HepG2 (cell line): Measurements from ENCODE around the gene ACACB. TPM values are rescaled to one million over a fixed set of nuclear protein-coding genes. Genes with fewer than 3 reads are reported as not detected.
A peak's percentile ranks its signal among the peaks of the same experiment; 100 is the strongest.

Source experiments
- CAMTA2 ChIP-seq: sonication (generic); formaldehyde crosslinking; IDR thresholded peaks from 2 replicates; pipeline ENCODE4 v1.4.0; 2020; ENCODE audit warnings: mild to moderate bottlenecking, missing genetic modification reagents, borderline replicate concordance
- DDIT3 ChIP-seq: sonication (generic); formaldehyde crosslinking; IDR thresholded peaks from 2 replicates; pipeline ENCODE4 v1.4.0; 2020; ENCODE audit warnings: mild to moderate bottlenecking, missing genetic modification reagents
- FOXK2 ChIP-seq: fragments of 450-650 bp; IDR thresholded peaks from 2 replicates; pipeline ENCODE4 v1.6.1; 2016
- HNRNPLL ChIP-seq: fragments of 200-400 bp; formaldehyde crosslinking; IDR thresholded peaks from 2 replicates; pipeline ENCODE4 v1.6.1; 2017; ENCODE audit warnings: mild to moderate bottlenecking, low read depth, low read length; ENCODE audit not compliant: poor library complexity, severe bottlenecking
- KAT7 ChIP-seq: IDR thresholded peaks from 2 replicates; pipeline ENCODE4 v1.6.1; 2018; ENCODE audit warnings: borderline replicate concordance, missing compliant biosample characterization
- MLLT10 ChIP-seq: sonication (generic); formaldehyde crosslinking; IDR thresholded peaks from 2 replicates; pipeline ENCODE4 v1.4.0; 2020; ENCODE audit warnings: missing genetic modification reagents
- SIN3A ChIP-seq: IDR thresholded peaks from 2 replicates; pipeline ENCODE4 v1.6.1; 2011; ENCODE audit warnings: low read depth, mild to moderate bottlenecking, control low read depth, low read length, borderline replicate concordance
- SMARCE1 ChIP-seq: fragments of 450-650 bp; IDR thresholded peaks from 2 replicates; pipeline ENCODE4 v1.6.1; 2017; ENCODE audit warnings: borderline replicate concordance
- SMC3 ChIP-seq: IDR thresholded peaks from 2 replicates; pipeline ENCODE4 v1.6.1; 2011; ENCODE audit warnings: low read length, improper control_type of control experiment
- SNAPC2 ChIP-seq: sonication (generic); formaldehyde crosslinking; IDR thresholded peaks from 2 replicates; pipeline ENCODE4 v1.8.1; 2022; ENCODE audit warnings: mild to moderate bottlenecking, missing genetic modification reagents
- TAF15 ChIP-seq: fragments of 200-400 bp; formaldehyde crosslinking; IDR thresholded peaks from one replicate; pipeline ENCODE4 v1.6.1; 2018; ENCODE audit warnings: mild to moderate bottlenecking, low read depth, low read length; ENCODE audit not compliant: poor library complexity, severe bottlenecking
- TCF12 ChIP-seq, 2 experiments: fragments of 450-650 bp in 1 of 2; sonication (generic) in 1 of 2; formaldehyde crosslinking in 1 of 2; IDR thresholded peaks; 2 replicates each; pipeline versions ENCODE4 v1.6.1 to v1.8.0; 2017 to 2022; ENCODE audit warnings: antibody characterized with exemption in 1 of 2, mild to moderate bottlenecking in 1 of 2, missing genetic modification reagents in 1 of 2, moderate library complexity in 1 of 2
- ZBTB43 ChIP-seq: sonication (generic); formaldehyde crosslinking; conservative IDR thresholded peaks from 2 replicates; pipeline ENCODE4 v1.4.0; 2020; ENCODE audit warnings: missing genetic modification reagents
- ZMAT3 ChIP-seq: sonication (generic); formaldehyde crosslinking; conservative IDR thresholded peaks from 2 replicates; pipeline ENCODE4 v1.7.0; 2021; ENCODE audit warnings: missing genetic modification reagents
- ZNF20 ChIP-seq: sonication (generic); formaldehyde crosslinking; IDR thresholded peaks from 2 replicates; pipeline ENCODE4 v1.4.0; 2020; ENCODE audit warnings: mild to moderate bottlenecking, moderate library complexity, missing genetic modification reagents
- ZNF251 ChIP-seq: sonication (generic); formaldehyde crosslinking; IDR thresholded peaks from 2 replicates; pipeline ENCODE4 v1.9.0; 2021; ENCODE audit warnings: mild to moderate bottlenecking, missing genetic modification reagents
- ZNF629 ChIP-seq: sonication (generic); formaldehyde crosslinking; conservative IDR thresholded peaks from 2 replicates; pipeline ENCODE4 v1.5.0; 2020; ENCODE audit warnings: missing genetic modification reagents
- ZNF639 ChIP-seq: conservative IDR thresholded peaks from 2 replicates; pipeline ENCODE4 v1.6.1; 2018; ENCODE audit warnings: missing genetic modification reagents
- ZNF746 ChIP-seq: sonication (generic); formaldehyde crosslinking; IDR thresholded peaks from 2 replicates; pipeline ENCODE4 v1.8.0; 2022; ENCODE audit warnings: mild to moderate bottlenecking, missing genetic modification reagents
- ZNF792 ChIP-seq: IDR thresholded peaks from 2 replicates; pipeline ENCODE4 v1.6.1; 2016
- polyA plus RNA-seq, 8 experiments: library from polyadenylated mRNA; depleted of rRNA in 3 of 8; stranded (reverse) in 7 of 8; unstranded in 1 of 8; fragments of >200 nt; fragmentation: Illumina TruSeq in 4 of 8; extraction: Trizol in 4 of 8; gene quantifications; 2 replicates each; pipeline versions ENCODE4 v1.2.1 to v1.2.3, GENCODE V29; 2011 to 2016; ENCODE audit warnings: low read depth in 4 of 8, missing spikeins in 1 of 8, mixed read lengths in 1 of 8; ENCODE audit not compliant: insufficient read depth in 1 of 8
- total RNA-seq, 5 experiments: library from RNA; depleted of rRNA; stranded (reverse); fragments of >200 nt; fragmentation: Illumina TruSeq; extraction: Trizol; gene quantifications; 2 replicates each; pipeline ENCODE4 v1.2.3, GENCODE V29; 2016; ENCODE audit warnings: low read depth in 1 of 5
- TF ChIP-seq, protein P1 (sequence below): sonication (generic); formaldehyde crosslinking; conservative IDR thresholded peaks from 2 replicates; pipeline ENCODE4 v1.5.0; 2020; ENCODE audit warnings: missing genetic modification reagents
- TF ChIP-seq, protein P2 (sequence below): sonication (generic); formaldehyde crosslinking; IDR thresholded peaks from 2 replicates; pipeline ENCODE4 v1.4.0; 2020; ENCODE audit warnings: low read depth, mild to moderate bottlenecking, missing genetic modification reagents
- TF ChIP-seq, protein P3 (sequence below): IDR thresholded peaks from 2 replicates; pipeline ENCODE4 v1.6.1; 2018; ENCODE audit warnings: missing genetic modification reagents, mild to moderate bottlenecking, missing compliant biosample characterization

The ACACB gene
- total and polyA plus RNA-seq, 2 of the 13 experiments (the other 11 are each of a cell fraction or from before 2014, with no cell fraction given): 6.2 to 8.6 TPM

DNA sequence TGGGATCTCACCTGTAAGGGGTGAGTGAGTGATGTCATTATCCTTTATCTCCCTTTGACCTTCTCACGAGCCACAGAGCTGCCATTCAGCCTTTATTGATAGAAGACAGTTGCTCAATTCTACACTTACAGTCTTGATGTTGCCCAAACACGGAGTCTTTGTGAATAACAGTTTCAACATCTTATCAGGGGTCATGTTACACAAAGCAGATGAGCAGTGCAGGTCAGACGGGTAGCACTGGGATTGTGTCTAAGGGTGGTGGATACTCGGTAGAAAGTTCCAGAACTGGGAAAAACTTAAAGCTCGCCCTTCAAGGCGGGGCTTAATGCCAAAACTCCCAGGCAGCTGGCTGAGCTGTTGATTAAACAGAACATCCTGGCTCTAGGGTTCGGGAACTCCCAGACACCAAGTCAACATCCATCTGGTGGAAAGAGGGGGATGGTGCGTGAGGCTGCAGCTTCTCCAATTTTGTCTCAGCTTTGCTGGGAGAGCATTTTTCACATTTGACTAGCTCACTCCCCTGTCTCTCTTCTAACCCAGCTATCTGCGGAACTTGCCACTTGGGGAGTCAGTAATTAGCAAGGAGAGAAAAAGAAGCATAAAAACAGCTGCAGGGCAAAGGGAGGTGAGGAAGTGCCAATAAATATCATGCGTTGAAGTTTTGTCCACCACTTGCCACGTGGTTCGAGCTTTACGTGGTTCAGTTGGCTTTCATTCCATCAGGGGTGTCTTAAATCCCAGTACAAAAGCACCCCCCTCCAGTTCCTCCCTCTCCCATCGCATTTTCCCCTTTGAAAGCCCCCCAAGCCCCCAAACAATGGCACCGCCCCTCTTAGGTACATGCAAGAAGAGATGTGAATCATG is 161.7 kb downstream of the ACACB start (continued):
- TF ChIP-seq, protein P1, sequence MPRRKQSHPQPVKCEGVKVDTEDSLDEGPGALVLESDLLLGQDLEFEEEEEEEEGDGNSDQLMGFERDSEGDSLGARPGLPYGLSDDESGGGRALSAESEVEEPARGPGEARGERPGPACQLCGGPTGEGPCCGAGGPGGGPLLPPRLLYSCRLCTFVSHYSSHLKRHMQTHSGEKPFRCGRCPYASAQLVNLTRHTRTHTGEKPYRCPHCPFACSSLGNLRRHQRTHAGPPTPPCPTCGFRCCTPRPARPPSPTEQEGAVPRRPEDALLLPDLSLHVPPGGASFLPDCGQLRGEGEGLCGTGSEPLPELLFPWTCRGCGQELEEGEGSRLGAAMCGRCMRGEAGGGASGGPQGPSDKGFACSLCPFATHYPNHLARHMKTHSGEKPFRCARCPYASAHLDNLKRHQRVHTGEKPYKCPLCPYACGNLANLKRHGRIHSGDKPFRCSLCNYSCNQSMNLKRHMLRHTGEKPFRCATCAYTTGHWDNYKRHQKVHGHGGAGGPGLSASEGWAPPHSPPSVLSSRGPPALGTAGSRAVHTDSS (CRISPR knock-in tag): no peak
- TF ChIP-seq FOXK2 (0 out of 2 replicates have a peak, but pooled peaks have one; percentile 24), ZNF792 (CRISPR knock-in tag) (0 out of 2 replicates have a peak, but pooled peaks have one; percentile 41), ZNF639 (CRISPR knock-in tag) (no peak), ZNF20 (CRISPR knock-in tag) (no peak), ZMAT3 (CRISPR knock-in tag) (no peak), HNRNPLL (no peak), ZBTB43 (CRISPR knock-in tag) (no peak; the same call in 1 of the 2 replicates), SIN3A (no peak), ZNF746 (CRISPR knock-in tag) (no peak), TCF12 (IDR thresholded peaks at IDR 0.05) (no peak), TCF12 (CRISPR knock-in tag; IDR thresholded peaks at IDR 0.05) (0 out of 2 replicates have a peak, but pooled peaks have one; percentile 33), MLLT10 (no peak), ZNF629 (CRISPR knock-in tag) (peak; percentile 64; the same call in 1 of the 2 replicates), SMC3 (peak; percentile 48), SMARCE1 (no peak), KAT7 (no peak), CAMTA2 (CRISPR knock-in tag) (no peak), SNAPC2 (CRISPR knock-in tag) (no peak), TAF15 (no peak), DDIT3 (CRISPR knock-in tag) (no peak), ZNF251 (CRISPR knock-in tag) (no peak)
- TF ChIP-seq, protein P2, sequence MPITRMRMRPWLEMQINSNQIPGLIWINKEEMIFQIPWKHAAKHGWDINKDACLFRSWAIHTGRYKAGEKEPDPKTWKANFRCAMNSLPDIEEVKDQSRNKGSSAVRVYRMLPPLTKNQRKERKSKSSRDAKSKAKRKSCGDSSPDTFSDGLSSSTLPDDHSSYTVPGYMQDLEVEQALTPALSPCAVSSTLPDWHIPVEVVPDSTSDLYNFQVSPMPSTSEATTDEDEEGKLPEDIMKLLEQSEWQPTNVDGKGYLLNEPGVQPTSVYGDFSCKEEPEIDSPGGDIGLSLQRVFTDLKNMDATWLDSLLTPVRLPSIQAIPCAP: no peak
- TF ChIP-seq, protein P3, sequence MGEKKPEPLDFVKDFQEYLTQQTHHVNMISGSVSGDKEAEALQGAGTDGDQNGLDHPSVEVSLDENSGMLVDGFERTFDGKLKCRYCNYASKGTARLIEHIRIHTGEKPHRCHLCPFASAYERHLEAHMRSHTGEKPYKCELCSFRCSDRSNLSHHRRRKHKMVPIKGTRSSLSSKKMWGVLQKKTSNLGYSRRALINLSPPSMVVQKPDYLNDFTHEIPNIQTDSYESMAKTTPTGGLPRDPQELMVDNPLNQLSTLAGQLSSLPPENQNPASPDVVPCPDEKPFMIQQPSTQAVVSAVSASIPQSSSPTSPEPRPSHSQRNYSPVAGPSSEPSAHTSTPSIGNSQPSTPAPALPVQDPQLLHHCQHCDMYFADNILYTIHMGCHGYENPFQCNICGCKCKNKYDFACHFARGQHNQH (CRISPR knock-in tag): 0 out of 2 replicates have a peak, but pooled peaks have one; percentile 53
